ENCODE results near the gene EFHC1. TPM values are rescaled to one million over a fixed set of nuclear protein-coding genes. Genes with fewer than 3 reads are reported as not detected.

Gene EFHC1
- total RNA-seq, 1 donor, result 21.6 TPM

GRCh38 chr6:52511163-52511562, 91.0 kb downstream of the EFHC1 start:
- no peak overlapping the region for H3K4me3 ChIP-seq (ENCODE audit: low read depth, low read length)
- TF ChIP-seq CTCF (IDR thresholded peaks at IDR 0.05; ENCODE audit: insufficient read depth, low read depth, low read length), result no peak
- no peak for DNase-seq (ENCODE audit: low read depth)

DNA sequence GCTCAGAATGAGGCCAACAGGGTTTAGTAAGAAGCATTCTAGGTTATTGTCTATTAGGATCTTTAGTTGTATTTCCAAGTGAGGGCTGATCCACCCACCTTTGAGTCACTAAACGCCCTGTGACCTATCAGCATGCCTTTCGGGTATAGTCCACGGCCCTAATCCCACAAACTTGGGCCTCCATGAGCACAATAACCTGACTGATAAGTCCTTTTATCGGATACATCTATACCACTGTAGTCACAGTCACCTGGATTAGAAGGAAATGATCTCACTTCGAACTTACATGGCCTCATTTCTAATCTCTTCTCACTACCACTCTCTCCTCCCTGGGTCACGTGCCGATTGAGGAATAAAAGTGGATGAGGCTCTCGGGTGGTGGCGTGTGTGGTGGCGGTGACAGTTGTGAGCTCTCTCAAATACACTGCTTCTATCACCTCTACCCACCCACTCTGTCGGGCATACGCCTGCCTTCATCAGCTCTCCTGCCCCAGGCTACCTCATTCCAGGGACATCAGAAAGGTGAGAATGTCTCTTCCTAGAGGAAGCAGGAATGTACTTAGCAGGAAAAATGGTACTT, 91.5 kb downstream of the EFHC1 start:
- H3K4me3 ChIP-seq (ENCODE audit: low read depth, low read length), result no peak overlapping the region
- no peak for TF ChIP-seq CTCF (IDR thresholded peaks at IDR 0.05; ENCODE audit: insufficient read depth, low read depth, low read length)
- peak; percentile 58 for DNase-seq (ENCODE audit: low read depth)

- H3K4me3 ChIP-seq (ENCODE audit: low read depth, low read length), result no peak overlapping the region
- DNase-seq (ENCODE audit: low read depth), result peak; percentile 94
- TF ChIP-seq CTCF (IDR thresholded peaks at IDR 0.05; ENCODE audit: insufficient read depth, low read depth, low read length), result no peak
Measured at GRCh38 chr6:52512199-52512598, 92.1 kb downstream of the EFHC1 start.

- no peak for TF ChIP-seq CTCF (IDR thresholded peaks at IDR 0.05; ENCODE audit: insufficient read depth, low read depth, low read length)
- H3K4me3 ChIP-seq (ENCODE audit: low read depth, low read length), result no peak overlapping the region
- peak; percentile 56 for DNase-seq (ENCODE audit: low read depth)
Measured at GRCh38 chr6:52513464-52513863, 93.3 kb downstream of the EFHC1 start.

- no peak for DNase-seq (ENCODE audit: low read depth)
- no peak for TF ChIP-seq CTCF (IDR thresholded peaks at IDR 0.05; ENCODE audit: insufficient read depth, low read depth, low read length)
- H3K4me3 ChIP-seq (ENCODE audit: low read depth, low read length), result no peak overlapping the region
Measured at GRCh38 chr6:52513896-52514295, 93.8 kb downstream of the EFHC1 start.

DNA sequence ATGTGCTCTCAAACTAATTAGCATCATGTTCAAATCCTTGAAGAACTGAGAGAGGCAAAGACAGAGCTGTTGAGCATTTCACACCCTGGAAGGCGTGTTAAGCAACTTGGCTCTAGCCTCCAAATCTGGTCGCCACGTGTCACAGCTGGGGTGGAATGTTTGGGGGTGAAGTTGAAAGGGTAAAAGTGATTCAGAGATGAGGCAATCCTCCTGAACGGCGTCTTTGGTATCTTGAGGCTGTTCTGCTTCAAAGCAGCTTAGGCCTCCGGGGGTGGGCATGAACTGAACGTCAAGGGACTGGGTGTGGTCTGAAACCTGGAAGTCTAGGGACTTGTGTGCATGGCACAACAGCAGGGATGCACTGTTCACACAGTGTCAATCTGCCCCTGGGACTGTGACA, 94.4 kb downstream of the EFHC1 start:
- DNase-seq (ENCODE audit: low read depth), result peak; percentile 98
- no peak overlapping the region for H3K4me3 ChIP-seq (ENCODE audit: low read depth, low read length)
- no peak for TF ChIP-seq CTCF (IDR thresholded peaks at IDR 0.05; ENCODE audit: insufficient read depth, low read depth, low read length)

All from fibroblast of villous mesenchyme (primary cell).